DOHH2 (cell line): Measurements from ENCODE around the gene CD58.

Source experiments
- CTCF ChIP-seq: fragments of 200-600 bp; sonication (generic); IDR thresholded peaks from one replicate; pipeline ENCODE4 v1.5.1; 2014; ENCODE audit warnings: antibody characterized with exemption, mild to moderate bottlenecking, low read depth, low read length; ENCODE audit not compliant: poor library complexity, severe bottlenecking
- EZH2phosphoT487 ChIP-seq: fragments of 200-600 bp; sonication (generic); IDR thresholded peaks from 2 replicates; pipeline ENCODE4 v1.6.1; 2017; ENCODE audit warnings: borderline replicate concordance, mild to moderate bottlenecking, antibody characterized with exemption, low read length, moderate library complexity, mixed read lengths

- TF ChIP-seq CTCF (no peak), EZH2phosphoT487 (no peak)
Observed at GRCh38 chr1:116466810-116467557, 103.8 kb downstream of the CD58 start.
